Caco-2 (cell line): ENCODE results near the gene MEGF8. TPM values are rescaled to one million over a fixed set of nuclear protein-coding genes. Genes with fewer than 3 reads are reported as not detected.

Source experiments
- BruUV-seq: library from RNA; stranded (reverse); fragments of 400-500 nt; replicated peaks from 2 replicates; lab custom pipeline; 2021; lab: Mats Ljungman, UMichigan
- CTCF ChIA-PET: fragments of 300-600 bp; sonication (Branson Sonifier 250); formaldehyde crosslinking; loops from one replicate; lab custom pipeline; 2022; ENCODE audit warnings: antibody characterized with exemption; lab: Charles Lee
- POLR2A ChIA-PET: fragments of 300-600 bp; sonication (Branson Sonifier 250); formaldehyde crosslinking; loops from one replicate; lab custom pipeline; 2022; ENCODE audit warnings: antibody characterized with exemption; lab: Charles Lee
- DNase-seq, 2 experiments: peaks; one replicate each; pipeline versions ENCODE4 v3.0.0 to v3.0.0-alpha.2; 2020 to 2022
- H3K27me3 ChIP-seq: replicated peaks from 2 replicates; pipeline ENCODE4 v1.6.0; 2011; ENCODE audit warnings: low read length; ENCODE audit not compliant: control insufficient read depth, insufficient read depth
- H3K36me3 ChIP-seq: 2 replicates; pipeline ENCODE4 v1.5.1; 2011; ENCODE audit warnings: low read length; ENCODE audit not compliant: control insufficient read depth, insufficient read depth
- H3K4me1 ChIP-seq: fragments of 250-450 bp; sonication (Bioruptor Pico); 2 replicates; pipeline ENCODE4 v1.5.1; 2020; ENCODE audit warnings: mild to moderate bottlenecking
- H3K4me3 ChIP-seq: 2 replicates; pipeline ENCODE4 v1.5.1; 2011; ENCODE audit warnings: low read depth, mild to moderate bottlenecking, control low read depth, low read length
- H3K9me3 ChIP-seq: fragments of 250-450 bp; sonication (Bioruptor Pico); 2 replicates; pipeline ENCODE4 v1.5.1; 2020; ENCODE audit warnings: mild to moderate bottlenecking, moderate library complexity
- H3K27ac Mint-ChIP-seq: one replicate; pipeline ENCODE4 v1.8.0; 2022; ENCODE audit warnings: mixed read lengths; ENCODE audit not compliant: unreplicated experiment
- H3K27me3 Mint-ChIP-seq: one replicate; pipeline ENCODE4 v1.8.0; 2022; ENCODE audit warnings: mixed read lengths; ENCODE audit not compliant: insufficient read depth, unreplicated experiment
- H3K36me3 Mint-ChIP-seq: one replicate; pipeline ENCODE4 v1.8.0; 2022; ENCODE audit warnings: mild to moderate bottlenecking, mixed read lengths; ENCODE audit not compliant: insufficient read depth, unreplicated experiment
- H3K4me1 Mint-ChIP-seq: one replicate; pipeline ENCODE4 v1.8.0; 2022; ENCODE audit warnings: low read depth, mixed read lengths; ENCODE audit not compliant: unreplicated experiment
- H3K4me3 Mint-ChIP-seq: one replicate; pipeline ENCODE4 v1.8.0; 2022; ENCODE audit warnings: mild to moderate bottlenecking, moderate library complexity, mixed read lengths; ENCODE audit not compliant: unreplicated experiment
- H3K9me3 Mint-ChIP-seq: one replicate; pipeline ENCODE4 v1.8.0; 2022; ENCODE audit warnings: mixed read lengths; ENCODE audit not compliant: unreplicated experiment
- intact Hi-C: fragments of 100-400 bp; cut with micrococcal nuclease; formaldehyde crosslinking; loops from one replicate; pipeline ENCODE4 v1.10.0; 2022; ENCODE audit not compliant: unreplicated experiment
- total RNA-seq: library from RNA; stranded (reverse); gene quantifications from 2 replicates; pipeline ENCODE4 v1.2.3, GENCODE V29; 2022
- TF ChIP-seq, protein P1 (sequence below), 2 experiments: fragments of 200-600 bp in 1 of 2; IDR thresholded peaks; 1 replicate in 1 of 2; 2 replicates in 1 of 2; pipeline versions ENCODE4 v1.5.1 to v1.8.0; 2011 to 2022; ENCODE audit warnings: antibody characterized with exemption in 1 of 2, control low read depth in 1 of 2, inconsistent platforms in 1 of 2, low read depth in 1 of 2, low read length in 1 of 2, mild to moderate bottlenecking in 1 of 2, moderate library complexity in 1 of 2; ENCODE audit not compliant: insufficient read depth in 1 of 2, severe bottlenecking in 1 of 2, unreplicated experiment in 1 of 2

MEGF8 gene
- total RNA-seq, 1 experiment from 2014 or later, result 17.9 TPM

DNA sequence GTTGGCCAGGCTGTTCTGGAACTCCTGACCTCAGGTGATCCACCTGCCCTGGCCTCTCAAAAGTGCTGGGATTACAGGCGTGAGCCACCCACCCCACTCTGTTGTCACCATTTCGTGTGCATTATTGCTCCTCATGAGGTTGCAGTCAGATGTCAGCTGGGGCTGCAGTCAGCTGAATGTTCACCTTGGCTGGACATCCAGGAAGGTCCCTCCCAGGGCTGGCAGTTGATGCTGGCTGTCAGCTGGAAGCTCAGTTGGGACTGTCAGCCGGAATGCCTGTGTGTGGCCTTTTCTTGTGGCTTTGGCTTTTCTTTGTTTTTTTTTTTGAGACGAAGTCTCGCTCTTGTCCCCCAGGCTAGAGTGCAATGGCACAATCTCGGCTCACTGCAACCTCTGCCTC lies 6.6 kb downstream of the MEGF8 start:
- TF ChIP-seq, protein P1, sequence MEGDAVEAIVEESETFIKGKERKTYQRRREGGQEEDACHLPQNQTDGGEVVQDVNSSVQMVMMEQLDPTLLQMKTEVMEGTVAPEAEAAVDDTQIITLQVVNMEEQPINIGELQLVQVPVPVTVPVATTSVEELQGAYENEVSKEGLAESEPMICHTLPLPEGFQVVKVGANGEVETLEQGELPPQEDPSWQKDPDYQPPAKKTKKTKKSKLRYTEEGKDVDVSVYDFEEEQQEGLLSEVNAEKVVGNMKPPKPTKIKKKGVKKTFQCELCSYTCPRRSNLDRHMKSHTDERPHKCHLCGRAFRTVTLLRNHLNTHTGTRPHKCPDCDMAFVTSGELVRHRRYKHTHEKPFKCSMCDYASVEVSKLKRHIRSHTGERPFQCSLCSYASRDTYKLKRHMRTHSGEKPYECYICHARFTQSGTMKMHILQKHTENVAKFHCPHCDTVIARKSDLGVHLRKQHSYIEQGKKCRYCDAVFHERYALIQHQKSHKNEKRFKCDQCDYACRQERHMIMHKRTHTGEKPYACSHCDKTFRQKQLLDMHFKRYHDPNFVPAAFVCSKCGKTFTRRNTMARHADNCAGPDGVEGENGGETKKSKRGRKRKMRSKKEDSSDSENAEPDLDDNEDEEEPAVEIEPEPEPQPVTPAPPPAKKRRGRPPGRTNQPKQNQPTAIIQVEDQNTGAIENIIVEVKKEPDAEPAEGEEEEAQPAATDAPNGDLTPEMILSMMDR (IDR thresholded peaks at IDR 0.05; ENCODE audit: insufficient read depth in 1 of 2, low read depth in 1 of 2, low read length in 1 of 2, severe bottlenecking in 1 of 2, unreplicated experiment in 1 of 2), result no peak
- ChIA-PET POLR2A (no interaction called here), CTCF (interaction anchor here (0.7 kb wide), 1 partner anchor 47 kb away, joined by 4 read pairs; no protein-coding TSS in a partner anchor)
- H3K27me3 Mint-ChIP-seq, result no peaks in the 10 kb centered on the region
- H3K27ac Mint-ChIP-seq, result no peak overlapping the region
- intact Hi-C loops, result no loop called here
- Histone ChIP-seq H3K36me3 (no peaks in the 10 kb centered on the region), H3K27me3 (no peaks in the 10 kb centered on the region), H3K4me3 (no peak overlapping the region), H3K4me1 (no peaks in the 10 kb centered on the region), H3K9me3 (no peaks in the 10 kb centered on the region)
- H3K4me1 Mint-ChIP-seq, result peaks cover 9% of the 10 kb centered on the region
- no peak overlapping the region for H3K4me3 Mint-ChIP-seq
- no peak for DNase-seq
- H3K9me3 Mint-ChIP-seq, result no peaks in the 10 kb centered on the region
- no TSS peak for BruUV-seq
- no peaks in the 10 kb centered on the region for H3K36me3 Mint-ChIP-seq

DNA sequence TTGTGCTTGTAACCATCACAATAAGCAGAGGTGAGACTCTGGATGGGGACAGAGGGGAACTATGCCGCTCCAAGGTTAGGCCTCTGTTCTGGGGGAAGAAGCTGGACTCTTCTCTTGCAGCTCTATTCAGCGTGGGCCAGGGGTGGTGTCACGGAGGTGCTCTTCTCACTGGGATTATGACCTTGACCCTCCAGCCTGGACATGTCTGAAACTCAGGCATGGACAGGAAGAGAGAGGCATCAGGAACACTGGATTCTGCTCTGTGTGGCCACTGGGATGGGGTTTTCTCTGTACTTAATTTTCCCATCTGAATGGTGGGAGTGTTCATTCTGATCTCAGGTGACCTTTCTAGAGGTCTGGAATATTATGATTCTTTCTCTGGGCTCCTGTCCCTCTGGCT lies 7.6 kb downstream of the MEGF8 start:
- intact Hi-C loops, result no loop called here
- Mint-ChIP-seq H3K4me3 (no peak overlapping the region), H3K27ac (no peak overlapping the region), H3K36me3 (no peaks in the 10 kb centered on the region), H3K4me1 (no peaks in the 10 kb centered on the region), H3K9me3 (no peaks in the 10 kb centered on the region), H3K27me3 (no peaks in the 10 kb centered on the region)
- TF ChIP-seq, protein P1 (IDR thresholded peaks at IDR 0.05; ENCODE audit: insufficient read depth in 1 of 2, low read depth in 1 of 2, low read length in 1 of 2, severe bottlenecking in 1 of 2, unreplicated experiment in 1 of 2), result no peak
- Histone ChIP-seq H3K4me3 (no peak overlapping the region), H3K9me3 (no peaks in the 10 kb centered on the region), H3K4me1 (no peaks in the 10 kb centered on the region), H3K36me3 (no peaks in the 10 kb centered on the region), H3K27me3 (no peaks in the 10 kb centered on the region)
- BruUV-seq, result no TSS peak
- DNase-seq, result no peak
- POLR2A ChIA-PET, result no interaction called here
- CTCF ChIA-PET, result no interaction called here

DNA sequence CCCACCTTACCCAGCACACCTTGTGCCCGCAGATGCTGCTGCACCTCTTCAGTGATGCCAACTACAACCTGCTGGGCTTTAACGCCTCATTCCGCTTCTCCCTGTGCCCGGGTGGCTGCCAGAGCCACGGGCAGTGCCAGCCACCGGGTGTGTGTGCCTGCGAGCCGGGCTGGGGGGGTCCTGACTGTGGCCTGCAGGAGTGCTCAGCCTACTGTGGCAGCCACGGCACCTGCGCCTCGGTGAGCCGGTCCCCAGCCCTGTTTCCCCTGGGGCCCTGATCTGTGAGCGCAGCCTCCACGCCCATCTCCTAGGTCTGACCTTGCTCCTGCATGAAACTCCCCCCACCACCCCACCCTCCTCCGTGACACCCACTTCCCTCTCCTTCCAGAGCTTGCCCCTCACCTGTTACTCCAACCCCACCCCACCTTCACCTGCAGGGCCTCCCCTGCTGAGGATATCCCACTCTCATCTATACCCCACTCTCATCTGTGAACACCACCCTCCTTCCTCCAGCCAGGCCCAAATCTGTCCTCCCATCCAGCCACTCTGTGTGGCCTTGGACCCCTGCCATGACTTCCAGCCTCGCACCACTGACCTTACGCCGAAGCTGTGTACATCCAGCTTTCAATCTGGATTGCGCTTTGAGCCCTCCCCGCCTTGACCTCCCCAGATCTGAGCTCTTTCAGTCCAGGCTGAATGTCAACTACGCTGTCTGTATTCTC lies 8.7 kb downstream of the MEGF8 start:
- Histone ChIP-seq H3K4me3 (no peak overlapping the region), H3K27me3 (no peaks in the 10 kb centered on the region), H3K4me1 (no peaks in the 10 kb centered on the region), H3K9me3 (no peaks in the 10 kb centered on the region), H3K36me3 (no peaks in the 10 kb centered on the region)
- no peaks in the 10 kb centered on the region for H3K36me3 Mint-ChIP-seq
- BruUV-seq, result no TSS peak
- H3K27ac Mint-ChIP-seq, result no peak overlapping the region
- ChIA-PET CTCF (no interaction called here), POLR2A (no interaction called here)
- TF ChIP-seq, protein P1 (IDR thresholded peaks at IDR 0.05; ENCODE audit: insufficient read depth in 1 of 2, low read depth in 1 of 2, low read length in 1 of 2, severe bottlenecking in 1 of 2, unreplicated experiment in 1 of 2), result no peak
- DNase-seq, result no peak
- intact Hi-C loops, result no loop called here
- no peaks in the 10 kb centered on the region for H3K27me3 Mint-ChIP-seq
- H3K4me3 Mint-ChIP-seq, result no peak overlapping the region
- H3K4me1 Mint-ChIP-seq, result no peaks in the 10 kb centered on the region
- no peaks in the 10 kb centered on the region for H3K9me3 Mint-ChIP-seq
